Gastrocnemius medialis (tissue), 4 donors: Measurements from ENCODE around the gene CHRNA4. TPM values are rescaled to one million over a fixed set of nuclear protein-coding genes. Genes with fewer than 3 reads are reported as not detected.

ENCODE experiments used
- ATAC-seq, 2 donors: fragments of 150-250 bp; one replicate each; pipeline ENCODE4 v1.9.1; 2016
- DNase-seq, 2 donors: peaks; one replicate each; pipeline ENCODE4 v3.0.0-alpha.2; 2019
- H3K27ac ChIP-seq, 4 donors: fragments of 200-600 bp; sonication (generic); 1 replicate in 1 of 4; 2 replicates in 3 of 4; pipeline ENCODE4 v1.5.1; 2016 to 2018; ENCODE audit warnings: mild to moderate bottlenecking in 2 of 4, moderate library complexity in 1 of 4
- H3K27me3 ChIP-seq, 3 donors: fragments of 200-600 bp; sonication (generic) in 2 of 3; 1 replicate in 1 of 3; 2 replicates in 2 of 3; pipeline versions ENCODE4 v1.5.1 to v1.6.0; 2016 to 2019; ENCODE audit warnings: mild to moderate bottlenecking in 1 of 3, moderate library complexity in 1 of 3
- H3K36me3 ChIP-seq, 2 donors: fragments of 200-600 bp; sonication (generic) in 1 of 2; one replicate each; pipeline ENCODE4 v1.5.1; 2017 to 2018
- H3K4me1 ChIP-seq, 2 donors: fragments of 200-600 bp; sonication (generic) in 1 of 2; one replicate each; pipeline ENCODE4 v1.5.1; 2016 to 2017; ENCODE audit warnings: mild to moderate bottlenecking in 2 of 2
- H3K4me3 ChIP-seq, 4 donors: fragments of 200-600 bp; sonication (generic) in 3 of 4; 1 replicate in 1 of 4; 2 replicates in 3 of 4; pipeline ENCODE4 v1.5.1; 2016 to 2019; ENCODE audit warnings: mild to moderate bottlenecking in 2 of 4
- H3K9me3 ChIP-seq, 3 donors: fragments of 200-600 bp; sonication (generic) in 2 of 3; 1 replicate in 1 of 3; 2 replicates in 2 of 3; pipeline ENCODE4 v1.5.1; 2016 to 2019
- CTCF ChIP-seq, 5 experiments: fragments of 450-650 bp in 3 of 5; fragments of 200-600 bp in 2 of 5; sonication (generic) in 2 of 5; IDR thresholded peaks in 4 of 5; conservative IDR thresholded peaks in 1 of 5; 1 replicate in 4 of 5; 2 replicates in 1 of 5; pipeline ENCODE4 v1.5.1; 2016 to 2019; ENCODE audit warnings: antibody characterized with exemption in 5 of 5, mild to moderate bottlenecking in 3 of 5, moderate library complexity in 3 of 5
- POLR2A ChIP-seq, 2 donors: fragments of 450-650 bp; IDR thresholded peaks; one replicate each; pipeline ENCODE4 v1.6.1; 2017; ENCODE audit warnings: antibody characterized with exemption in 2 of 2, mild to moderate bottlenecking in 2 of 2, moderate library complexity in 2 of 2
- in situ Hi-C, 4 donors: fragments of 200-750 bp; cut with MboI; loops; one replicate each; pipeline versions ENCODE4 v1.15.0 to v1.8.0; 2017; ENCODE audit warnings: low sequenced_read_pairs in 4 of 4
- intact Hi-C: fragments of 100-400 bp; cut with DNase I; formaldehyde crosslinking; loops from one replicate; pipeline ENCODE4 v1.15.1; 2023; ENCODE audit warnings: low total_unique reads
- total RNA-seq, 4 donors: library from RNA; depleted of rRNA; stranded (reverse); fragments of >200 nt; gene quantifications; one replicate each; pipeline versions ENCODE4 v1.1.0 to v1.2.3, GENCODE V29; 2016

Gene CHRNA4
- total RNA-seq, 4 donors from 2014 or later = not detected

GRCh38 chr20:63394920-63395455, 33.8 kb upstream of the CHRNA4 start:
- Histone ChIP-seq H3K4me1 (no peaks in the 10 kb centered on the region), H3K36me3 (no peaks in the 10 kb centered on the region), H3K9me3 (no peaks in the 10 kb centered on the region), H3K27me3 (peaks cover 5 to 24% (median 8%) of the 10 kb centered on the region in 3 donors), H3K27ac (no peak overlapping the region), H3K4me3 (no peak overlapping the region)
- TF ChIP-seq POLR2A (IDR thresholded peaks at IDR 0.05) (no peak), CTCF (IDR thresholded peaks at IDR 0.05 in 4 of 5, conservative IDR thresholded peaks at IDR 0.05 in 1 of 5) (no peak)
- in situ Hi-C loops = no loop called here
- DNase-seq = no peak
- no peak for ATAC-seq
- intact Hi-C loops = no loop called here

GRCh38 chr20:63394069-63394919, 33.1 kb upstream of the CHRNA4 start:
- peaks cover 5 to 27% (median 8%) of the 10 kb centered on the region in 3 donors for H3K27me3 ChIP-seq
- ATAC-seq (no peak), DNase-seq (no peak)
- H3K27ac ChIP-seq = no peak overlapping the region
- H3K36me3 ChIP-seq = no peaks in the 10 kb centered on the region
- H3K4me3 ChIP-seq = no peak overlapping the region
- no peaks in the 10 kb centered on the region for H3K4me1 ChIP-seq
- intact Hi-C loops = no loop called here
- TF ChIP-seq POLR2A (IDR thresholded peaks at IDR 0.05) = no peak
- TF ChIP-seq CTCF (IDR thresholded peaks at IDR 0.05 in 4 of 5, conservative IDR thresholded peaks at IDR 0.05 in 1 of 5) = no peak
- in situ Hi-C loops = no loop called here
- no peaks in the 10 kb centered on the region for H3K9me3 ChIP-seq

DNA sequence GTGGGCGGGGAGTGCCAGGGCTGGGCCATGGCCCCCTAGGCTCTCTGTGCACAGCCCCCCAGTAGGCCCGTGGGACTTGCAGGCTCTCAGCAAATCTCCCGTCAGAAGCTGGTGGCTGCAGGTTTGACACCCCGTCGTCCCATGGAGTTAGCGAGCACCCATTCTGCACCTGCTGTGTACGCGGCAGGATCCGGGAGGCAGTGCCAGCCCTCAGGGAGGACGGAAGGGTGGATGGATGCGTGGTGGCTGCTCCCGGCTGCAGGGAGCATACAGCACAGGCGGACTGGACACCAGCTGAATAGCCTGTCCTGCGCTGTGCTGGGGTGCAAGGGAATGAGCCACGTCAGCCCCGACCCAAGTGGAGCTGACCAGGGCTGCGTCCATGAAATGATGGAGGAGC, 32.4 kb upstream of the CHRNA4 start:
- Histone ChIP-seq H3K36me3 (no peaks in the 10 kb centered on the region), H3K27ac (no peak overlapping the region), H3K4me1 (no peaks in the 10 kb centered on the region), H3K27me3 (peaks cover 5 to 27% (median 8%) of the 10 kb centered on the region in 3 donors), H3K9me3 (no peaks in the 10 kb centered on the region), H3K4me3 (no peak overlapping the region)
- no peak for DNase-seq
- ATAC-seq = no peak
- intact Hi-C loops (no loop called here), in situ Hi-C loops (no loop called here)
- TF ChIP-seq CTCF (IDR thresholded peaks at IDR 0.05 in 4 of 5, conservative IDR thresholded peaks at IDR 0.05 in 1 of 5) (no peak), POLR2A (IDR thresholded peaks at IDR 0.05) (no peak)

DNA sequence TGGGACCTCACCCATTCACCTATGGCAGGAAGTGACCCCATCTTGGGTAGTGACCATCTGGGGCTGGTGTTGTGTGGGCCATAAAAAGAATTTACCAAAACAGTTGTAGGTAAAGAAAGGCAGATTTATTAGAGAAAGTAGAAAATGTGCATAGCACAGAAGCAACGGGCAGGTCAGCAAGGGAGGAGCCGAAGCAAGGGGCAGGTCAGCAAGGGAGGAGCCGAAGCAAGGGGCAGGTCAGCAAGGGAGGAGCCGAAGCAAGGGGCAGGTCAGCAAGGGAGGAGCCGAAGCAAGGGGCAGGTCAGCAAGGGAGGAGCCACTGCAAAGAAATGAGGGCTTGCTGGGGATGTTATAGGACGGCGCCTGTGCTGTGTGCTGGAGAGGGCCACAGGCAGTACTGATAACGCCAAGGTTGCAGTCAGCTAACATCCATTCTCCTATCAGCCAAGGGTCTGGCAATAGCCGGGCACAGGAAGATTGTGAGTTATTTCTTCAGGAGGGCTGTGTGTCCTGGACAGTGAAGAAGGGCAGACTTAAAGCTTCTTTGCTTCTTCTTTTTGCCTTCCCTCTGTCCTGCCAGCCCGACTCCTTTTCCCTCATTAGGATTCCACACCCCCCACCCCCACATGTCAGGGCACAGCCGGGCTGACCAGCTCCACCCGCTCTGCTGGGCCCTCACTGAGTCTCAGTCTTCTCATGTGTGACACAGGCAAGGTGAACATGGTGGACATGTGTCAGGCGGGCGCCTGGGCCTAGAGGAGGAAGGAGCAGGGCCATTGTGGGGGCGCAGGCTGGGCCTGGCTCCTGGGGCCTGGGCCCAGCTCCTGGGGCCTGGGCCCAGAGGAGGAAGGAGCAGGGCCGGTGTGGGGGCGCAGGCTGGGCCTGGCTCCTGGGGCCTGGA, 31.6 kb upstream of the CHRNA4 start:
- DNase-seq = no peak
- Histone ChIP-seq H3K36me3 (no peaks in the 10 kb centered on the region), H3K4me3 (no peak overlapping the region), H3K9me3 (no peaks in the 10 kb centered on the region), H3K4me1 (no peaks in the 10 kb centered on the region), H3K27ac (no peak overlapping the region), H3K27me3 (peaks cover 5 to 24% (median 8%) of the 10 kb centered on the region in 3 donors)
- in situ Hi-C loops (no loop called here), intact Hi-C loops (no loop called here)
- TF ChIP-seq CTCF (IDR thresholded peaks at IDR 0.05 in 4 of 5, conservative IDR thresholded peaks at IDR 0.05 in 1 of 5) (no peak), POLR2A (IDR thresholded peaks at IDR 0.05) (no peak)
- no peak for ATAC-seq
